Measurements from ENCODE around the gene BCAR1.
"Not testable (repeated sequence)": the region's sequence is repeated elsewhere in the genome, so short reads cannot be mapped to it uniquely, and the experiment has no call there.

Gene BCAR1

DNA sequence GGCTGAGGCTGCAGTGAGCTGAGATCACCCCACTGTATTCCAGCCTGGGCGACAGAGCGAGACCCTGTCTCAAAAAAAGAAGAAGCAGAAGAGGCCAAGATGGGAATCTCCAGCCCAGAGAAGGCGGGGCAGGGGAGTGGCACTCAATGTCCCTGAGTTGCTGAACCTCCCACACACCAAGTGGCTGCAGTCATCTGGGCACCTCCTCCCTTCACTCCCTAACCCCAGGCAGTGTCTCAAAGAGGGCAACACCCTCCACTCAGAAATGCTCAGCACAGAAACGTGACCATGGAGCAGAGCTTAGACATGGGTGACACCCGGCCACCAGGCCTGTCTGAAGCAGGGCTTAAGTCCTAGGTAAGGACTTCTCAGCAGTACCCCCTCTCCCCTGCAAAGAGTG is 36.3 kb upstream of the BCAR1 start:
- H3K36me3 ChIP-seq (ENCODE audit: control insufficient read depth in 1 of 2, insufficient read depth in 2 of 2, low read length in 2 of 2): peaks cover 15 to 23% of the 10 kb centered on the region in 2 donors
- peaks cover 0 to 6% of the 10 kb centered on the region in 2 donors for H3K4me1 ChIP-seq (ENCODE audit: control insufficient read depth in 1 of 2, insufficient read depth in 2 of 2, low read length in 2 of 2)
- no peak overlapping the region for H3K4me3 ChIP-seq (ENCODE audit: low read depth in 1 of 2, low read length in 2 of 2)
- no peak overlapping the region for H3K27ac ChIP-seq (ENCODE audit: low read depth, low read length)
- no peak overlapping the region for H3K9ac ChIP-seq (ENCODE audit: low read depth in 1 of 2, low read length in 2 of 2)
- H3K9me3 ChIP-seq (ENCODE audit: control insufficient read depth in 1 of 2, low read length in 2 of 2): no peaks in the 10 kb centered on the region
- H3K27me3 ChIP-seq (ENCODE audit: control insufficient read depth in 1 of 2, insufficient read depth in 2 of 2, low read length in 2 of 2): no peaks in the 10 kb centered on the region

DNA sequence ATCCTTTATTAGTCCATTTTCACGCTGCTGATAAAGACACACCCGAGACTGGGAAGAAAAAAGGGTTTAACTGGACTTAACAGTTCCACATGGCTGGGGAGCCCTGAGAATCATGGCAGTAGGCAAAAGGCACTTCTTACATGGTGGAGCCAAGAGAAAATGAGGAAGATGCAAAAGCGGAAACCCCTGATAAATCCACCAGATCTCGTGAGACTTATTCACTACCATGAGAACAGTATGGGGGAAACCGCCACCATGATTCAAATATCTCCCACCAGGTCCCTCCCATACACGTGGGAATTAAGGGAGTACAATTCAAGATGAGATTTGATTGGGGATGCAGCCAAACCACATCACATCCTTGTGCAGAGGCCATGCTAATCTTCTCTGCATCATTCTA is 35.0 kb upstream of the BCAR1 start:
- H3K27ac ChIP-seq (ENCODE audit: low read depth, low read length): no peak overlapping the region
- H3K36me3 ChIP-seq (ENCODE audit: control insufficient read depth in 1 of 2, insufficient read depth in 2 of 2, low read length in 2 of 2): peaks cover 3 to 10% of the 10 kb centered on the region in 2 donors
- H3K9ac ChIP-seq (ENCODE audit: low read depth in 1 of 2, low read length in 2 of 2): no peak overlapping the region
- H3K9me3 ChIP-seq (ENCODE audit: control insufficient read depth in 1 of 2, low read length in 2 of 2): no peaks in the 10 kb centered on the region
- H3K27me3 ChIP-seq (ENCODE audit: control insufficient read depth in 1 of 2, insufficient read depth in 2 of 2, low read length in 2 of 2): no peaks in the 10 kb centered on the region
- H3K4me1 ChIP-seq (ENCODE audit: control insufficient read depth in 1 of 2, insufficient read depth in 2 of 2, low read length in 2 of 2): peaks cover 0 to 6% of the 10 kb centered on the region in 2 donors
- no peak overlapping the region for H3K4me3 ChIP-seq (ENCODE audit: low read depth in 1 of 2, low read length in 2 of 2)

DNA sequence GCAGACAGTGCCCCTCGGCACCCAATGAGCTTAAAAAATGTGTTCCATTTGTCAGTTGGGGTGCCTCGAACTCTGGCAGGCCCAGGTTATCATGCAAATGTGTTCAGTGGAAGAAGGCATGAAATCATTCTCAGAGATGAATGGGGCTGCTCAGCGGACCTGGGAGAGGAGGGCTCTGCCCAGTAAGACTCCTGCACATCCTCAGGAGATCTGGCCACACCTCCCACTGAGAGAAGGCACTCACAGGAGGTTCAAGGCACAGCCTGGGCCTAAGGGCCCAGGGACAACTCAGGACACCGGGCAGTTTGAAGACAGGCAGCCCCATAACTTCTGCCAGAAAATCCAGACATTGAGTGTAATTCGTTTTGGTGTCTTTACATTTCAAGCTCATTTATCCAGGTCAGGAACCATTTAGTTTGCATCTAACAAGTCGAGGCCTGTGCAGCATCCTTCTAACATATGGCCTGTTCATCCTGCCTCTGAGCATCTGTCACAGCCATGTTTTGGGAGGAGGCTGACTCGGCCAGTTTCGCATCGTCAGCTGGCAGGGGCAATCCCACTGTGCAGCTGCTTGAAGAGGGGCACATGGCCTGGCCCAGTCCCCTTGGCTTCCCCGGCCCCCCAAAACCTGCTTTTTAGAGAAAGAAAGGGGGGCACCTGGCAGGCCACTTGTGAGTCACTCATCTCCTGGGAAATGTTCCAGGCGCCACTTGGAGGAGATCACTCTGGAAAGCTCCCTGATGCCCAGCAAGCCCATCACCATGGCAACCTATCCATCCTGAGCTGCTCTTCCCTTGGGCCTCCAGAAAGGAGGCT is 31.2 kb upstream of the BCAR1 start:
- Histone ChIP-seq H3K9ac (ENCODE audit: low read depth in 1 of 2, low read length in 2 of 2) (no peak overlapping the region), H3K4me1 (ENCODE audit: control insufficient read depth in 1 of 2, insufficient read depth in 2 of 2, low read length in 2 of 2) (no peaks in the 10 kb centered on the region), H3K27me3 (ENCODE audit: control insufficient read depth in 1 of 2, insufficient read depth in 2 of 2, low read length in 2 of 2) (no peaks in the 10 kb centered on the region), H3K4me3 (ENCODE audit: low read depth in 1 of 2, low read length in 2 of 2) (no peak overlapping the region), H3K27ac (ENCODE audit: low read depth, low read length) (no peak overlapping the region), H3K9me3 (ENCODE audit: control insufficient read depth in 1 of 2, low read length in 2 of 2) (no peaks in the 10 kb centered on the region), H3K36me3 (ENCODE audit: control insufficient read depth in 1 of 2, insufficient read depth in 2 of 2, low read length in 2 of 2) (no peaks in the 10 kb centered on the region)

DNA sequence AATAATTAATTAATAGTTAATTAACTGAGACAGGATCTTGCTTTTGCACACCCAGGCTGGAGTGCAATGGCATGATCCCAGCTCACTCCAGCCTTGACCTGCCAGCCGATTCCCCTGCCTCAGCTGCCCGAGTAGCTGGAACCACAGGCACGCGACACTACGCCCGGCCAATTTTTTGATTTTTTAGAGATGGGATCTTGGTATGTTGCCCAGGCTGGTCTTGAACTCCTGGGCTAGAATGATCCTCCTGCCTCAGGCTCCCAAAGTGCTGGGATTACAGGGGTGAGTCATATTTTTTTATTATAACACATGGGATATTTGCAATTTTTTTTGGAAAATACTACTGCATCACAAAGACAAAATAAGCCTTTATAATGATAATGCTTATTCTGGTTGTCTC is 30.4 kb upstream of the BCAR1 start:
- Histone ChIP-seq H3K9ac (ENCODE audit: low read depth in 1 of 2, low read length in 2 of 2) (no peak overlapping the region), H3K4me3 (ENCODE audit: low read depth in 1 of 2, low read length in 2 of 2) (no peak overlapping the region), H3K36me3 (ENCODE audit: control insufficient read depth in 1 of 2, insufficient read depth in 2 of 2, low read length in 2 of 2) (no peaks in the 10 kb centered on the region), H3K9me3 (ENCODE audit: control insufficient read depth in 1 of 2, low read length in 2 of 2) (no peaks in the 10 kb centered on the region), H3K27ac (ENCODE audit: low read depth, low read length) (no peak overlapping the region), H3K27me3 (ENCODE audit: control insufficient read depth in 1 of 2, insufficient read depth in 2 of 2, low read length in 2 of 2) (no peaks in the 10 kb centered on the region), H3K4me1 (ENCODE audit: control insufficient read depth in 1 of 2, insufficient read depth in 2 of 2, low read length in 2 of 2) (no peaks in the 10 kb centered on the region)

DNA sequence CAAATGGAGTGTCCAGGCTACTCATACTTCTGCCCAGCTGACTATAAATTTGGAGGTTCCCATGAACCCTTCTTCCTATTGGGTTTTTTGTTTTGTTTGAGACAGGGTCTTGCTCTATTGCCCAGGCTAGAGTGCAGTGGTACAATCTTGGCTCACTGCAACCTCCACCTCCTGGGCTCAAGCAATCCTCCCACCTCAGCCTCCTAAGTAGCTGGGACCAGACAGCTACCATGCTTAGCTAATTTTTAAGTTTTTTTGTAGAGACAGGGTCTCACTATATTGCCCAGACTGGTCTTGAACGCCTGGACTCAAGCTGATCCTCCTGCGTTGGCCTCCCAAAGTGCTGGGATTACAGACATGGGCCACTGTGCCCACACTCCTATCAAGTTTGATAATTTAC is 29.6 kb upstream of the BCAR1 start:
- H3K36me3 ChIP-seq (ENCODE audit: control insufficient read depth in 1 of 2, insufficient read depth in 2 of 2, low read length in 2 of 2); H3K27ac ChIP-seq (ENCODE audit: low read depth, low read length); H3K9ac ChIP-seq (ENCODE audit: low read depth in 1 of 2, low read length in 2 of 2); H3K27me3 ChIP-seq (ENCODE audit: control insufficient read depth in 1 of 2, insufficient read depth in 2 of 2, low read length in 2 of 2); H3K4me3 ChIP-seq (ENCODE audit: low read depth in 1 of 2, low read length in 2 of 2); H3K9me3 ChIP-seq (ENCODE audit: control insufficient read depth in 1 of 2, low read length in 2 of 2); H3K4me1 ChIP-seq (ENCODE audit: control insufficient read depth in 1 of 2, insufficient read depth in 2 of 2, low read length in 2 of 2): not testable (repeated sequence)

DNA sequence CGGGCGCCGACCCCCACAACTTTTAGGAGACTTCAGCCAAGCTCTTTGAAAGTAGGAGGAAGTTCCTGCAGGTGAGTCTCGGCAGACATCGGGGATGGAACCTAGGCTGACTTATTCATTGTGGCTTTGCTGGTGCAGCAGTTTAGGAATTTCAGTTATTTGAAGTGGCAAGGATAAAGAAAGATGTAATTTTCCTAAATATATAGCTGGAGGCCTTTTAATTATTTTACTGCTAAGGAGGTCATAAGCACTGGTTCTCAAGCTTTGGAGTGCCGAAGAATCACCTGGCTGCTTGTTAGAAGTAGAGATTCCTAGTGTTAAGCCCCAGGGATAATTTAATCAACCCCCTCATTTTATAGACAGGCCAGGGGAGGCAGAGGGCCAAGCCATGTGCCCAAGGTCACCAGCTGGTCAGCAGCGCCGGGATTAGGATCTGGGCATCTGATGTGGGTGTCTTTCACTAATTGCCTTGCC is 28.9 kb upstream of the BCAR1 start:
- Histone ChIP-seq H3K27me3 (ENCODE audit: control insufficient read depth in 1 of 2, insufficient read depth in 2 of 2, low read length in 2 of 2) (no peaks in the 10 kb centered on the region), H3K9ac (ENCODE audit: low read depth in 1 of 2, low read length in 2 of 2) (no peak overlapping the region), H3K9me3 (ENCODE audit: control insufficient read depth in 1 of 2, low read length in 2 of 2) (no peaks in the 10 kb centered on the region), H3K27ac (ENCODE audit: low read depth, low read length) (no peak overlapping the region), H3K4me1 (ENCODE audit: control insufficient read depth in 1 of 2, insufficient read depth in 2 of 2, low read length in 2 of 2) (no peaks in the 10 kb centered on the region), H3K4me3 (ENCODE audit: low read depth in 1 of 2, low read length in 2 of 2) (no peak overlapping the region), H3K36me3 (ENCODE audit: control insufficient read depth in 1 of 2, insufficient read depth in 2 of 2, low read length in 2 of 2) (no peaks in the 10 kb centered on the region)

DNA sequence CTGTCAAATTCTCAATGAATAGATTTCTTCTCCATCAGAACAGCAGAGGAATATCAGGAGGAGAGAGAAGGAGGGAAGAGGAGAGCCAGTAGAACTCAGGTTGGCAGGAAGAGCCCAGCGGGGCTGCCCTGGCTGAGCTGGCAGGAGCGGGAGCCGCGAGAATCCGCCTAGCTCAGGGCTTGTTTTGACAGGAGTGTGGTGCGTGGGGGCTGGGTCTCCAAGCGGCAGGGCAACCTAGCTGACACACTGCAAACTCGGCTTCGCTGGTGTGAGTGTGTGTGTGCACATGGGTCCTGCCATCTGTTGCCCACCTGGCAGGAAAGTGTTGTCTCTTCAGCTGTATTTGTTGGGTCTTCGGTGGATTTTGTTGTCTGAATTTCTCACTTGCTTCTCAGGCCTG is 27.9 kb upstream of the BCAR1 start:
- Histone ChIP-seq H3K36me3 (ENCODE audit: control insufficient read depth in 1 of 2, insufficient read depth in 2 of 2, low read length in 2 of 2) (no peaks in the 10 kb centered on the region), H3K4me3 (ENCODE audit: low read depth in 1 of 2, low read length in 2 of 2) (no peak overlapping the region), H3K4me1 (ENCODE audit: control insufficient read depth in 1 of 2, insufficient read depth in 2 of 2, low read length in 2 of 2) (no peaks in the 10 kb centered on the region), H3K9ac (ENCODE audit: low read depth in 1 of 2, low read length in 2 of 2) (no peak overlapping the region), H3K27me3 (ENCODE audit: control insufficient read depth in 1 of 2, insufficient read depth in 2 of 2, low read length in 2 of 2) (no peaks in the 10 kb centered on the region), H3K27ac (ENCODE audit: low read depth, low read length) (no peak overlapping the region), H3K9me3 (ENCODE audit: control insufficient read depth in 1 of 2, low read length in 2 of 2) (no peaks in the 10 kb centered on the region)

DNA sequence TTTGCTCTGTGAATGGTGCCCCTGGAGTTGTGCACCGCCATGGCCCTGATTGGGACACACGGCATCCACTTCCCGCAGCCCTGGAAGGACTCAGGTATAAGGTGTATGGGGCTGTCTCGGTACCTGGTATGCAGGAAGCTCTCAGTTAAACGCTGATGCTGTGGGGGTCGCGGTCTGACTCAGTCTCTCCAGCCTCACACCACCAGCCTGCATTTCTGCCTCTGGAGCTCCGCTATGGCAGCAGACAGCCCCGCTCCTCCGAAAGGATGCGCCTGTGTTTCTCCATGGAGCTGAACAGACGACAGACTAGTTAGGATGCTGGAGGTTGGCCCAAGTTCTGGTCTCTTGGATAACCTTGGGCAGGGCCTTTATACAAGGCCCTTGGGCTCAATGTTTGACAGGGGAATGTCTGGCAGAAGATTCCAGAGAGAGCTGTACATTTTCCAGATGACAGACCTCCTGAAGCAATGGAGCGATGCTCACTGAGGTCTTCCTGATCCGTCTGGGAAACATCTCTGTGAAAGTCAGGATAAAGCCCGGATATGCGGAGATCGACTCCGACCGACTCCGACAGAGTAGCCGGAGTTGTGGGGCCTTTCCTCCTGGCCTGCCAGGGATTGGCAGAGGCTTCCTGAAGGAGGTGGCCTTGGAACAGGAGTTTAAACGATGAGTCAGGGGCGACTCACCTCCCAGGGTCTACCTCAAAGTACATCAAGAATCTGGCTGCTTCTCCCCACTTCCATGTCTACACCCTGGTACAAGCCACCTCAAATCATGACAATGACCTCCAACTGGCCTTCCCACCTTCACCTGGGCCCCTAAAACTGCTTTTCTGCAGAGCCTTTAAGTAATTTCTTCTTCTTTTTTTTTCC is 21.9 kb upstream of the BCAR1 start:
- Histone ChIP-seq H3K27ac (ENCODE audit: low read depth, low read length) (no peak overlapping the region), H3K9ac (ENCODE audit: low read depth in 1 of 2, low read length in 2 of 2) (no peak overlapping the region), H3K4me1 (ENCODE audit: control insufficient read depth in 1 of 2, insufficient read depth in 2 of 2, low read length in 2 of 2) (peaks cover 0 to under 1% of the 10 kb centered on the region in 2 donors), H3K9me3 (ENCODE audit: control insufficient read depth in 1 of 2, low read length in 2 of 2) (no peaks in the 10 kb centered on the region), H3K4me3 (ENCODE audit: low read depth in 1 of 2, low read length in 2 of 2) (no peak overlapping the region), H3K36me3 (ENCODE audit: control insufficient read depth in 1 of 2, insufficient read depth in 2 of 2, low read length in 2 of 2) (no peaks in the 10 kb centered on the region), H3K27me3 (ENCODE audit: control insufficient read depth in 1 of 2, insufficient read depth in 2 of 2, low read length in 2 of 2) (peaks cover 0 to 3% of the 10 kb centered on the region in 2 donors)

DNA sequence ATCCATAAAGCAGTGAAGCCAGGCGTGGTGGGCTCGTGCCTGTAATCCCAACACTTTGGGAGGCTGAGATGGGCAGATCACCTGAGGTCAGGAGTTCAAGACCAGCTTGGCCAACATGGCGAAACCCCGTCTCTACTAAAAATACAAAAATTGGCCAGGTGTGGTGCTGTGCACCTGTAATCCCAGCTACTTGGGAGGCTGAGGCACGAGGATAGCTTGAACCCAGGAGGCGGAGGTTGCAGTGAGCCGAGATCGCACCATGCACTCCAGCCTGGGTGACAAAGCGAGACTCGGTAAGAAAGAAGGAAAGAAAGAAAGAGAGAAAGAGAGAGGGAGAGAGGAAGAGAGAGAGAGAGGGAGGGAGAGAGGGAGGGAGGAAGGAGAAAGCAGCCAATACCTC is 21.2 kb upstream of the BCAR1 start:
- H3K9ac ChIP-seq (ENCODE audit: low read depth in 1 of 2, low read length in 2 of 2); H3K4me1 ChIP-seq (ENCODE audit: control insufficient read depth in 1 of 2, insufficient read depth in 2 of 2, low read length in 2 of 2); H3K27me3 ChIP-seq (ENCODE audit: control insufficient read depth in 1 of 2, insufficient read depth in 2 of 2, low read length in 2 of 2): not testable (repeated sequence)

DNA sequence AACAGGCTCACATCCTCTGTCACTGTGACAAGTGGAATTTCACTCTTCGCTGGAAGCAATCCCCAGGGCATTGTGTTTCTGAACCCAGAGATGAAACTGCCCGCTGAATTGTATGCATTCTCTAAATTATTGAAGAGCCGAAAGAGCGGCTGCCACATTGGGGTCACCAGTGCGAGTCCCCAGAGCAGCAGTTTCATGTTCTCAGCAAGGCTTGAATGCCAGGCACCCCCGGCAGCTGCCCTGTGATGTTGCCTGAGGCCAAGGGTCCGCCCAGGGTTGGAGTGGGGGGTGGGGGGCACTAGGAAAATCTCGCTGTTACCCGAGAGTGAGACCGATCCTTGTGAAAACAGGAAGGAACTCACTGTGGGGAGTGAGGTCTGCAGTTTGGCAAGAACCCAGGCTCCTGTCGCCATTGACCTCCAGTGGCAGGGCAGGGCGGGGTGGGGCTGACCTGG is 20.7 kb upstream of the BCAR1 start:
- H3K9ac ChIP-seq (ENCODE audit: low read depth in 1 of 2, low read length in 2 of 2): no peak overlapping the region
- no peaks in the 10 kb centered on the region for H3K36me3 ChIP-seq (ENCODE audit: control insufficient read depth in 1 of 2, insufficient read depth in 2 of 2, low read length in 2 of 2)
- no peaks in the 10 kb centered on the region for H3K9me3 ChIP-seq (ENCODE audit: control insufficient read depth in 1 of 2, low read length in 2 of 2)
- H3K27ac ChIP-seq (ENCODE audit: low read depth, low read length): no peak overlapping the region
- H3K4me1 ChIP-seq (ENCODE audit: control insufficient read depth in 1 of 2, insufficient read depth in 2 of 2, low read length in 2 of 2): peaks cover 0 to 8% of the 10 kb centered on the region in 2 donors
- H3K4me3 ChIP-seq (ENCODE audit: low read depth in 1 of 2, low read length in 2 of 2): no peak overlapping the region
- H3K27me3 ChIP-seq (ENCODE audit: control insufficient read depth in 1 of 2, insufficient read depth in 2 of 2, low read length in 2 of 2): peaks cover 0 to 3% of the 10 kb centered on the region in 2 donors

More for the DNA sequence above, 21.2 kb upstream of the BCAR1 start:
- H3K9me3 ChIP-seq (ENCODE audit: control insufficient read depth in 1 of 2, low read length in 2 of 2); H3K36me3 ChIP-seq (ENCODE audit: control insufficient read depth in 1 of 2, insufficient read depth in 2 of 2, low read length in 2 of 2); H3K4me3 ChIP-seq (ENCODE audit: low read depth in 1 of 2, low read length in 2 of 2); H3K27ac ChIP-seq (ENCODE audit: low read depth, low read length): not testable (repeated sequence)

Data from duodenal mucosa (tissue), 2 donors.